Activated naive CD4-positive, alpha-beta T cell treated with anti-CD3 and anti-CD28 coated beads for 36 hours (primary cell): ENCODE measurements around the gene C2orf49. TPM values are rescaled to one million over a fixed set of nuclear protein-coding genes. Genes with fewer than 3 reads are reported as not detected.

Experiments used
- CTCF ChIA-PET: fragments of 350-600 bp; sonication (Branson Sonifier 250); formaldehyde crosslinking; loops from one replicate; lab custom pipeline; 2021; ENCODE audit warnings: antibody characterized with exemption; lab: Charles Lee
- DNase-seq: peaks from one replicate; pipeline ENCODE4 v3.0.0-alpha.2; 2020
- H3K27ac Mint-ChIP-seq: one replicate; pipeline ENCODE4 v1.8.0; 2021; ENCODE audit warnings: mild to moderate bottlenecking, mixed read lengths
- H3K27me3 Mint-ChIP-seq: one replicate; pipeline ENCODE4 v1.8.0; 2021; ENCODE audit warnings: low read depth, mixed read lengths
- H3K36me3 Mint-ChIP-seq: one replicate; pipeline ENCODE4 v1.8.0; 2021; ENCODE audit warnings: low read depth, mixed read lengths
- H3K4me1 Mint-ChIP-seq: one replicate; pipeline ENCODE4 v1.8.0; 2021; ENCODE audit warnings: low read depth, mixed read lengths
- H3K4me3 Mint-ChIP-seq: one replicate; pipeline ENCODE4 v1.8.0; 2021; ENCODE audit warnings: mild to moderate bottlenecking, moderate library complexity, mixed read lengths
- H3K9me3 Mint-ChIP-seq: one replicate; pipeline ENCODE4 v1.8.0; 2021; ENCODE audit warnings: mixed read lengths
- intact Hi-C: fragments of 100-400 bp; cut with micrococcal nuclease; formaldehyde crosslinking; loops from one replicate; pipeline ENCODE4 v1.15.1; 2023
- total RNA-seq, 2 experiments: library from RNA; stranded (reverse); gene quantifications; one replicate each; pipeline ENCODE4 v1.2.3, GENCODE V29; 2021

Gene C2orf49
- total RNA-seq, 2 experiments from 2014 or later = 15.6 to 16.4 TPM

GRCh38 chr2:105301646-105302045, 35.7 kb upstream of the C2orf49 start:
- Mint-ChIP-seq H3K36me3 (peaks cover 22% of the 10 kb centered on the region), H3K27ac (no peak overlapping the region), H3K4me1 (peaks cover 24% of the 10 kb centered on the region), H3K4me3 (no peak overlapping the region), H3K9me3 (no peaks in the 10 kb centered on the region), H3K27me3 (no peaks in the 10 kb centered on the region)
- DNase-seq = peak; percentile 22
- CTCF ChIA-PET = interaction anchor here (0.6 to 0.9 kb wide), 2 partner anchors 9 to 45 kb away, joined by 3 to 4 read pairs; no protein-coding TSS in a partner anchor
- intact Hi-C loops = no loop called here

GRCh38 chr2:105307146-105307545, 30.2 kb upstream of the C2orf49 start:
- no peak overlapping the region for H3K27ac Mint-ChIP-seq
- H3K9me3 Mint-ChIP-seq = no peaks in the 10 kb centered on the region
- peaks cover 30% of the 10 kb centered on the region for H3K4me1 Mint-ChIP-seq
- H3K36me3 Mint-ChIP-seq = peaks cover 16% of the 10 kb centered on the region
- no peak for DNase-seq
- no peak overlapping the region for H3K4me3 Mint-ChIP-seq
- intact Hi-C loops = no loop called here
- CTCF ChIA-PET = no interaction called here
- H3K27me3 Mint-ChIP-seq = no peaks in the 10 kb centered on the region

GRCh38 chr2:105307550-105307949, 29.8 kb upstream of the C2orf49 start:
- CTCF ChIA-PET = no interaction called here
- Mint-ChIP-seq H3K27ac (no peak overlapping the region), H3K4me3 (no peak overlapping the region), H3K36me3 (peaks cover 14% of the 10 kb centered on the region), H3K27me3 (no peaks in the 10 kb centered on the region), H3K4me1 (peaks cover 27% of the 10 kb centered on the region), H3K9me3 (no peaks in the 10 kb centered on the region)
- intact Hi-C loops = no loop called here
- DNase-seq = no peak

- H3K4me1 Mint-ChIP-seq = peaks cover 23% of the 10 kb centered on the region
- CTCF ChIA-PET = no interaction called here
Measured at GRCh38 chr2:105307962-105308361, 29.4 kb upstream of the C2orf49 start.

GRCh38 chr2:105308382-105309146, 28.8 kb upstream of the C2orf49 start:
- Mint-ChIP-seq H3K4me3 (no peak overlapping the region), H3K27ac (no peak overlapping the region), H3K36me3 (peaks cover 14% of the 10 kb centered on the region)

More at GRCh38 chr2:105307962-105308361, 29.4 kb upstream of the C2orf49 start:
- Mint-ChIP-seq H3K9me3 (no peaks in the 10 kb centered on the region), H3K4me3 (no peak overlapping the region), H3K36me3 (peaks cover 14% of the 10 kb centered on the region), H3K27me3 (no peaks in the 10 kb centered on the region), H3K27ac (no peak overlapping the region)
- DNase-seq = no peak
- intact Hi-C loops = no loop called here

GRCh38 chr2:105309147-105309545, 28.2 kb upstream of the C2orf49 start:
- Mint-ChIP-seq H3K27me3 (no peaks in the 10 kb centered on the region), H3K9me3 (no peaks in the 10 kb centered on the region), H3K36me3 (peaks cover 14% of the 10 kb centered on the region), H3K4me3 (no peak overlapping the region), H3K27ac (no peak overlapping the region), H3K4me1 (peaks cover 17% of the 10 kb centered on the region)
- no peak for DNase-seq
- CTCF ChIA-PET = no interaction called here
- intact Hi-C loops = no loop called here

More at GRCh38 chr2:105308382-105309146, 28.8 kb upstream of the C2orf49 start:
- Mint-ChIP-seq H3K9me3 (no peaks in the 10 kb centered on the region), H3K27me3 (no peaks in the 10 kb centered on the region), H3K4me1 (peaks cover 19% of the 10 kb centered on the region)
- no peak for DNase-seq
- intact Hi-C loops = no loop called here
- CTCF ChIA-PET = no interaction called here

- Mint-ChIP-seq H3K4me3 (no peak overlapping the region), H3K4me1 (peaks cover 14% of the 10 kb centered on the region), H3K9me3 (no peaks in the 10 kb centered on the region), H3K27me3 (no peaks in the 10 kb centered on the region), H3K36me3 (peaks cover 2% of the 10 kb centered on the region), H3K27ac (no peak overlapping the region)
- CTCF ChIA-PET = interaction anchor here (0.6 kb wide), 1 partner anchor 912 kb away, joined by 3 read pairs; no protein-coding TSS in a partner anchor
- no peak for DNase-seq
- intact Hi-C loops = no loop called here
Measured at GRCh38 chr2:105313877-105314276, 23.5 kb upstream of the C2orf49 start.

- no peak overlapping the region for H3K4me3 Mint-ChIP-seq
- no peak for DNase-seq
- intact Hi-C loops = no loop called here
- H3K9me3 Mint-ChIP-seq = no peaks in the 10 kb centered on the region
- CTCF ChIA-PET = no interaction called here
- no peaks in the 10 kb centered on the region for H3K27me3 Mint-ChIP-seq
- H3K36me3 Mint-ChIP-seq = peaks cover 2% of the 10 kb centered on the region
- no peak overlapping the region for H3K27ac Mint-ChIP-seq
- H3K4me1 Mint-ChIP-seq = peaks cover 13% of the 10 kb centered on the region
Measured at GRCh38 chr2:105315314-105315713, 22.0 kb upstream of the C2orf49 start.

GRCh38 chr2:105317937-105318336, 19.4 kb upstream of the C2orf49 start:
- peaks cover 23% of the 10 kb centered on the region for H3K4me1 Mint-ChIP-seq
- H3K27me3 Mint-ChIP-seq = no peaks in the 10 kb centered on the region
- no peak overlapping the region for H3K27ac Mint-ChIP-seq
- H3K4me3 Mint-ChIP-seq = no peak overlapping the region
- H3K9me3 Mint-ChIP-seq = no peaks in the 10 kb centered on the region
- peaks cover 5% of the 10 kb centered on the region for H3K36me3 Mint-ChIP-seq
- intact Hi-C loops = no loop called here
- CTCF ChIA-PET = interaction anchor here (1.4 kb wide), 1 partner anchor 30 kb away, joined by 4 read pairs; no protein-coding TSS in a partner anchor
- no peak for DNase-seq

- Mint-ChIP-seq H3K4me3 (no peak overlapping the region), H3K9me3 (no peaks in the 10 kb centered on the region), H3K27ac (no peak overlapping the region), H3K36me3 (peaks cover 6% of the 10 kb centered on the region), H3K4me1 (peaks cover 47% of the 10 kb centered on the region), H3K27me3 (no peaks in the 10 kb centered on the region)
- intact Hi-C loops = no loop called here
- CTCF ChIA-PET = no interaction called here
- DNase-seq = no peak
Measured at GRCh38 chr2:105320651-105321215, 16.6 kb upstream of the C2orf49 start.

GRCh38 chr2:105321875-105322646, 15.3 kb upstream of the C2orf49 start:
- no peak overlapping the region for H3K27ac Mint-ChIP-seq
- no peak overlapping the region for H3K4me3 Mint-ChIP-seq
- H3K4me1 Mint-ChIP-seq = peaks cover 54% of the 10 kb centered on the region
- CTCF ChIA-PET = interaction anchor here (0.7 to 2.1 kb wide), 5 partner anchors 11 to 199 kb away, joined by 3 to 6 read pairs (median 3); no protein-coding TSS in a partner anchor
- intact Hi-C loops = no loop called here
- no peaks in the 10 kb centered on the region for H3K27me3 Mint-ChIP-seq
- no peak for DNase-seq
- peaks cover 4% of the 10 kb centered on the region for H3K36me3 Mint-ChIP-seq
- H3K9me3 Mint-ChIP-seq = no peaks in the 10 kb centered on the region

GRCh38 chr2:105323111-105323510, 14.2 kb upstream of the C2orf49 start:
- Mint-ChIP-seq H3K4me3 (no peak overlapping the region), H3K36me3 (peaks cover 4% of the 10 kb centered on the region), H3K4me1 (peaks cover 57% of the 10 kb centered on the region), H3K27me3 (no peaks in the 10 kb centered on the region), H3K27ac (no peak overlapping the region), H3K9me3 (no peaks in the 10 kb centered on the region)
- CTCF ChIA-PET = interaction anchor here (0.7 to 2.1 kb wide), 5 partner anchors 28 to 198 kb away, joined by 3 to 6 read pairs (median 3); no protein-coding TSS in a partner anchor
- intact Hi-C loops = no loop called here
- no peak for DNase-seq
